ENCODE results near the gene LZTS2. TPM values are rescaled to one million over a fixed set of nuclear protein-coding genes. Genes with fewer than 3 reads are reported as not detected.
A peak's percentile ranks its signal among the peaks of the same experiment; 100 is the strongest.

The LZTS2 gene, protein sequence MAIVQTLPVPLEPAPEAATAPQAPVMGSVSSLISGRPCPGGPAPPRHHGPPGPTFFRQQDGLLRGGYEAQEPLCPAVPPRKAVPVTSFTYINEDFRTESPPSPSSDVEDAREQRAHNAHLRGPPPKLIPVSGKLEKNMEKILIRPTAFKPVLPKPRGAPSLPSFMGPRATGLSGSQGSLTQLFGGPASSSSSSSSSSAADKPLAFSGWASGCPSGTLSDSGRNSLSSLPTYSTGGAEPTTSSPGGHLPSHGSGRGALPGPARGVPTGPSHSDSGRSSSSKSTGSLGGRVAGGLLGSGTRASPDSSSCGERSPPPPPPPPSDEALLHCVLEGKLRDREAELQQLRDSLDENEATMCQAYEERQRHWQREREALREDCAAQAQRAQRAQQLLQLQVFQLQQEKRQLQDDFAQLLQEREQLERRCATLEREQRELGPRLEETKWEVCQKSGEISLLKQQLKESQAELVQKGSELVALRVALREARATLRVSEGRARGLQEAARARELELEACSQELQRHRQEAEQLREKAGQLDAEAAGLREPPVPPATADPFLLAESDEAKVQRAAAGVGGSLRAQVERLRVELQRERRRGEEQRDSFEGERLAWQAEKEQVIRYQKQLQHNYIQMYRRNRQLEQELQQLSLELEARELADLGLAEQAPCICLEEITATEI
- total RNA-seq = 10 to 100 TPM; 16.0 to 23.4 TPM
- 28.0 to 34.8 reads per million in 2 donors for total RNA-seq

DNA sequence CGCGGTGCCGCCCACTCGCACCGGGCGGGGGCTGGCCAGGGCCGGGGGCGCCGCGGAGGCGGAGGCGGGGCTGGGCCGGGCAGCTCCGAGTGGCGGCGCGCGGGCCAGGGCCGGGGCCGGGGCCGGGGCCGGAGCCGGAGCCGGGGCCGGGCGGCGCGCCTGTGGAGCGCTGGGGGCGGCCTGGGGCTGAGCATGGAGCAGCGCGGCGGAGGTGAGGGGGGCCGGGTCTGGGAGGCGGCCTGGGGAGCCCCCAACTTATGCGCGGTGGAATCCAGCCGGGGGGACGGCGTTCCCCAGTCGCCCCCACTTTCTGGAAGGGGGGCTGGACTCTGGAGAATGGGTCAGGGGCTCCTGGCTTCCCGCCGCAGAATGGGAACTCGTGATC, at the start of gene LZTS2:
Gene LZTS2 (plus strand): TSS at position 67 of the 385 bp plus-strand sequence. CDS start 2,731 bp downstream, outside the sequence.
- ATAC-seq (no peak), DNase-seq (no peak)
- Mint-ChIP-seq H3K4me3 (peak within 1 kb of the TSS; percentile 99), H3K4me1 (peaks cover 26% of the 10 kb centered on the region), H3K27ac (peak within 1 kb of the TSS; percentile 95), H3K27me3 (no peaks in the 10 kb centered on the region), H3K36me3 (ENCODE audit: low read depth) (peaks cover 7% of the 10 kb centered on the region)
- no peaks in the 10 kb centered on the region for H3K9me3 ChIP-seq (ENCODE audit: control insufficient read depth, low read length, poor library complexity, severe bottlenecking)

DNA sequence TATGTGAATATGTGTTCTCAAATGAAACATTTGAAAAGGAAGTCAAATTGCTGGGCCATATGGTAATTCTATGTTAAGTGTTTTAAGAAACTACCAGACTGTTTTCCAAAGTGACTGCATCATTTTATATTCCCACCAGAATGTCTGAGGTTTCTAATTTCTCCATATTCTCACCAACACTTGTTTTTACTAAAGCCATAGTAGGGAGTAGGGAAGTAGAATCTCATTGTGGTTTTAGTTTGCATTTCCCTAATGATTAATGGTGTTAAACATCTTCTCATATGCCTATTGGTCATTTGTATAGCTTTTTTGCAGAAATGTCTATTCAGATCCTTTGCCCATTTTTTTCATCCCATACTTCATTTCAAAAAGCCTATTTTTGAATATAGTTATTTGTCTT, 39.4 kb upstream of the LZTS2 start:
- DNase-seq = no peak
- Mint-ChIP-seq H3K4me3 (no peak overlapping the region), H3K27me3 (no peaks in the 10 kb centered on the region), H3K27ac (no peak overlapping the region), H3K4me1 (no peaks in the 10 kb centered on the region), H3K36me3 (ENCODE audit: low read depth) (peaks cover 9% of the 10 kb centered on the region)
- ATAC-seq = no peak
- no peaks in the 10 kb centered on the region for H3K9me3 ChIP-seq (ENCODE audit: control insufficient read depth, low read length, poor library complexity, severe bottlenecking)

DNA sequence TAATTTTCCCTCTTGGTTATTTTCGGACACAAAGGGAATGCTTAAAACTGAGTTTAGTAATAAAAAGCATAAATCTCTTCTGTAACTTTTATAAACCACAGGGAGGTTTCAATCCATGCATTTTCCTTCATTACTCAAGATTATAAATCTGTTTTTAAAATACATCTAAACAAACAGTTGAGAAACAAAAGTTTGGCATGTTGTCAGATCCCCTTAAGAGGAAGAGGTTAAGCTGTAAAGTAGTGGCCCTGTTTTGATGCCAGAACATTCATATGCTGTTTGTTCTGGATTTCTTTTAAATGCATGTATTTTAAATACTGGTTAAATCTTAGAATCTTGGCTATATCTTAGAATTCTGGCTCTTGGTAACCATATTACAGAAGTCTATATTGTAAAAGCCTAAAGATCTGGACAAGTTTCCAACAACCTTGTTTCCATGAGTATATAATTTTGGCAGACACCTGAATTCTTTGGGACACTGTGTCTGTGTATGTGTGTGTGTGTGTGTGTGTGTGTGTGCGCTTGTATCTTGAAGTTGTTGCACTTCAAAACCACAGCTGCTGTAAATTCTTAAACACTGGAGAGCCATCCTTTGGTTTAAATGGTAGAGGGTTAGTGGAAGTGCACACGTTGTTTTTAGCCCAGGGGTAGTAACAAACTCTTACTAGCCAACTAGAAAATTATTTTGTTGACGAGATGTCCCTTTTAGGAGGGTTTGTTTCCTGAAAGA, 37.1 kb upstream of the LZTS2 start:
- Mint-ChIP-seq H3K4me1 (no peaks in the 10 kb centered on the region), H3K27ac (no peak overlapping the region), H3K36me3 (ENCODE audit: low read depth) (peaks cover 9% of the 10 kb centered on the region), H3K4me3 (no peak overlapping the region), H3K27me3 (no peaks in the 10 kb centered on the region)
- DNase-seq (no peak), ATAC-seq (no peak)
- no peaks in the 10 kb centered on the region for H3K9me3 ChIP-seq (ENCODE audit: control insufficient read depth, low read length, poor library complexity, severe bottlenecking)

DNA sequence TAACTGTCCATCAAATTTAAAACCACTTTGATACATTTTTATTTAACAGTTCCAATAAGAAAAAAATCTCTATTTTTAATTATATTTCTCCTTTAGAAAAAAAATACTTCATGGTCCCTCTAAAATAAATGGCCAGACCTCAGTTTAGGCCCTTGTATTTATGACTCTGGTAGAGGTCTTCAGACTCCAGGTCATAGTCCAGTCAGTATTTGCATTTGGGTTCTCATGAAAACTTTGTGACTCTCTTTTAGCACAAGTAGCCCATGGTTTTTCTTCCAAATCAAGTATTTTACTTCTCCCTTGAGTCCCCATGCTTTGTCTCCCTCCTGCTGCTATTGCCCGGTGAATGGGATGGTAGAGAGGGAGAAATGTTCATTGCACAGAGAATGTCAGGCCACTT, 35.8 kb upstream of the LZTS2 start:
- H3K36me3 Mint-ChIP-seq (ENCODE audit: low read depth) = peaks cover 7% of the 10 kb centered on the region
- DNase-seq (no peak), ATAC-seq (no peak)
- no peaks in the 10 kb centered on the region for H3K9me3 ChIP-seq (ENCODE audit: control insufficient read depth, low read length, poor library complexity, severe bottlenecking)
- H3K4me1 Mint-ChIP-seq = peaks cover 5% of the 10 kb centered on the region
- H3K27me3 Mint-ChIP-seq = no peaks in the 10 kb centered on the region
- H3K27ac Mint-ChIP-seq = no peak overlapping the region
- H3K4me3 Mint-ChIP-seq = no peak overlapping the region

DNA sequence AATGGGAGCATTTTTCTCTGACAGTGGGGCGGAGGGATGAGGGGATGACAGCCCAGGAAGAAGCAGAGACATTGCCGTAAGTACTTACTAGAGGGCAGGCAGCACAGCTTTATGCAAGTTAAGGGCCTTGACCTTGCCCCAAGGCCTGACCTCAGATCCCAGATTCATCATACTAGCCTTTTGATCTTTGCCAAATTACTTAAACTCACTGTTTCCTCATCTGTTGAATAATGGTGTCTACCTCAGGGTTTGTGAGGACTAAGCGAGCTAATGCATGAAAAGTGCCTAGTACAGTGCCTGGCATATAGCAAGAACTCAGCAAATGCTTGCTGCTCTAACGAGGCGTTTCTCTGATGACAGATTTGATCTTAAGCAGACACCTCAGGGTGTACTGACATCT, 33.8 kb upstream of the LZTS2 start:
- no peak for ATAC-seq
- Mint-ChIP-seq H3K4me1 (peaks cover 11% of the 10 kb centered on the region), H3K27me3 (no peaks in the 10 kb centered on the region), H3K4me3 (no peak overlapping the region), H3K36me3 (ENCODE audit: low read depth) (no peaks in the 10 kb centered on the region), H3K27ac (no peak overlapping the region)
- DNase-seq = no peak
- no peaks in the 10 kb centered on the region for H3K9me3 ChIP-seq (ENCODE audit: control insufficient read depth, low read length, poor library complexity, severe bottlenecking)

DNA sequence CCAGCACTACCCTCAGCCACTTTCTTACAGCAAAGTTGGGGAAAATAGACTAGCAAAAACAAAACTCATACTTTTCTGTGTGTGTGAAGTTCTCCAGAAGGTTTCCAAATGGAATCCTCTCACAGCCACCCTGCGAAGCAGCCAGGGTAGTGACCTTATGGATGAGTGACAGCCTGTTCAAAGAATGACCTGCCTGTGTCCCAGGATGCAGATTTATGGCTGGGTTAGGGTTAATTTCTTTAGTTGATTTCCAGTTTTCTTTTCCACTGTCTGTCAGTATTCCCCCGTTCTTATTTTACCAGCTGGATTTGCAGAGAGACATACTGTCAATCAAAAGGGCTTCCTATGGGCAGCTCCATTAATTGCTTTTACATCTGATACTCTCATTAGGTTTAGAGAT, 32.7 kb upstream of the LZTS2 start:
- ATAC-seq = no peak
- DNase-seq = no peak
- Mint-ChIP-seq H3K27ac (no peak overlapping the region), H3K4me3 (no peak overlapping the region), H3K36me3 (ENCODE audit: low read depth) (no peaks in the 10 kb centered on the region), H3K27me3 (no peaks in the 10 kb centered on the region), H3K4me1 (peaks cover 14% of the 10 kb centered on the region)
- no peaks in the 10 kb centered on the region for H3K9me3 ChIP-seq (ENCODE audit: control insufficient read depth, low read length, poor library complexity, severe bottlenecking)

DNA sequence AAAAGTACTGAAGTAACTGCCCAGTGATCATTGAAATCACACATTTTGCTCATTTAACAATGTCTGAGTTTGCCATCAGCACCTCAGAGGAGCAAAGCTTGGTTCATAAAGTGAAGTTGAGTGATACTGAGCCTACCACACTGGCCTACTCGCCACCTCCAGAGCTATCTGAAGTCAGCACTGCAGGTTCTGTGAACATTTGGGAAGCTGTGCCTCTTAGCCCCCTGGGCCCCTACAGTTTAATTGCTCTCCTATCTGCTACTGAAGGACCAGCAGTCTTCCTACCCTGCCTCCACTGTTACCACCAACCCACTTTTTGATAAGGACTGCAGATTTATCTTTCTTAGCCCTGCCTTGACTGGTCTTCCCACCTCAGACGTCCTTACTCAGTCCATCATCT, 32.3 kb upstream of the LZTS2 start:
- H3K4me1 Mint-ChIP-seq = peaks cover 14% of the 10 kb centered on the region
- DNase-seq (no peak), ATAC-seq (no peak)
- no peak overlapping the region for H3K27ac Mint-ChIP-seq
- no peaks in the 10 kb centered on the region for H3K27me3 Mint-ChIP-seq
- no peaks in the 10 kb centered on the region for H3K36me3 Mint-ChIP-seq (ENCODE audit: low read depth)
- H3K9me3 ChIP-seq (ENCODE audit: control insufficient read depth, low read length, poor library complexity, severe bottlenecking) = no peaks in the 10 kb centered on the region
- no peak overlapping the region for H3K4me3 Mint-ChIP-seq

DNA sequence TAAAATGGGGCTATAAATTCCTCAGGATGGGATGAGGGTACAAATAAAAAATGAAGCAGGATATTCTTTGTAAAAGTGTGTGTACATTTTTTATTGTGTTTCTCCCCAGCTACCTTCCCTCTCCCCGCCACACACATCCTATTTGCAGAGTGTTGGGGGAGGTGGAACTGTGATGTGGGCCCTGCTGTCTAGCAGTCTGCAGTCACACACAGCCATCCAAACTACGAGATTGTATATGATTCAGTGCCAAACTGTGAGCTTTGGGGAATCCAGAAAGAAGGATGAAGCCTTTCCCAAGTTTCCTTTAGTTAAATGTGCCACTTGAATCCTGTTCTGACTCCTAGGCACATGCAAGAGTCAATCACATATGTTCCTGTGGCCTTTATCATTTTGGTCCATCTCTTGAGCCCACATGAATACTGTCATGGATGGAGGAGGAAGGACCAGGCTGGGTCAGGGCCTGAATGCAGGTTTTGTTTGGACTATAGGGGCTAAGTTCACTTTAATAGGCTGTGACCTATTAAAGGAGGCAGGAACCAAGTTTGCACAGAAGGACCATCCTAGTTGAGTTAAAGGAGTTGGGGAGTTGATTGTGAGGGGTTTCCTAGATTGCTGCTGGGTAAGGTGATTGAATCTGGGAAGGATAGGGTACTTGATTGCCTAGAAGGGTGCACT, 31.4 kb upstream of the LZTS2 start:
- no peak overlapping the region for H3K27ac Mint-ChIP-seq
- no peaks in the 10 kb centered on the region for H3K36me3 Mint-ChIP-seq (ENCODE audit: low read depth)

DNA sequence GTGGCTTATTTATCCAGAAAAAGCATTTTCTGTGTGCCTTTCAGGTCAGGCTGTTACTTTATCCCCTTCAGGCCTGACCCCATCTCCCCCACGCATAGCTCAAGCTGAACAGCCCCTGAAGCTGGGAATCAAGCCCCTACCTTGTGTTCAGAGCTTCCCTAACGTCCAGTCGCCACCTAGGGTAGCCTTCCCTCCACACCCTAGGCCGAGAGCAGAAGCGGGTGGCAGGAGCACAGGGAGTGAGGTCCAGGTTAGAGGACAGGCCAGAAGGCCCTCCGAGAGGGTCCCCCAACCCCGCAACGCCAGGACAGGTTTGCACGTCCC, 30.8 kb upstream of the LZTS2 start:
- Mint-ChIP-seq H3K27ac (no peak overlapping the region), H3K27me3 (no peaks in the 10 kb centered on the region), H3K4me3 (peak overlapping the region; percentile 80), H3K36me3 (ENCODE audit: low read depth) (no peaks in the 10 kb centered on the region), H3K4me1 (peaks cover 14% of the 10 kb centered on the region)
- DNase-seq = no peak
- H3K9me3 ChIP-seq (ENCODE audit: control insufficient read depth, low read length, poor library complexity, severe bottlenecking) = no peaks in the 10 kb centered on the region
- ATAC-seq = no peak

More for the DNA sequence above, 31.4 kb upstream of the LZTS2 start:
- Mint-ChIP-seq H3K4me1 (peaks cover 14% of the 10 kb centered on the region), H3K4me3 (peak overlapping the region; percentile 81), H3K27me3 (no peaks in the 10 kb centered on the region)
- H3K9me3 ChIP-seq (ENCODE audit: control insufficient read depth, low read length, poor library complexity, severe bottlenecking) = no peaks in the 10 kb centered on the region
- no peak for ATAC-seq
- no peak for DNase-seq

DNA sequence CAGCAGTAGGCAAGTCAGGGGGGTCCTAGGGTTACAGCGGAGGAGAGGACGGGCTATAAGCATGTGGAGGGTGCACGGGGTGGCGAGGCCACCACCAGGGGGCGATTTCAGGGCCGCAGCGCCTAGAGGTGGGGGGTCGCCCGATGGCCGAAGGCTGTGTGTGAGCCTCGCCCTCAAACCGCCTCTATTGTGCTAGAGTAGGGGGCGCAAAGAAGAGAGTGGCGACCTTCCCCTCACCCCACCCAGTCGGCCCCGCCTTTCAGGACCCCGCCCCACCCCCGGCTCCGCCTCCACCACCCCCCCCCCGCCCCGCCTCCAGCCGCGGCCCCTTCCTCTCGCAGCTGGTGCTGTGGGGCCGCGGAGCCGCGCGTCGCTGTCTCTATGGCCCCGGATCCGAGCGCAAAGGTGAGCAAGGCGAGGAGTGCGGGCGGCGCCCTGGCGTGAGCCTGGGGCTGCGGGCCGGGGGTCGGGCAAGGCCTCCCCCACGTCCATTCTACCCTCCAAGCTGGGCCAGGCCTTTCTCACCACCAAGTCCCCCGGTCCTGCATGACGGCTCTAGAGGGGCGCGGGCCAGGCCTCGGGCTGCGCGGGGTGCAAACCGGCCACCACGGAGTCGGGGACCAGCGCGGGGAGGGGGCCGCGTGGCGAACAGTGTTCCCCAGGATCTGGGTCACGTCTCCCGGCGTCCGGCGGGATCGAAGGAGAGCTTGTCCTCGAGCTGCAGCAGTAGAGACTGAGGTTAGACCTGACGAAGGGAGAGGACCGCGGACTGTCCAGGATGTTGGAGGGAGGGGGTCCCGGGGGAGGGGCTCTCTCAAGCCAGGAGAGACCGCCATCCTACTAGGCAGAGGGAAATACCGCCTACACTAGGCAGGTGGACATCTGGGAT, 30.2 kb upstream of the LZTS2 start, which contains the start of gene SEMA4G:
Gene SEMA4G (plus strand): TSS at position 318 of the 889 bp plus-strand sequence. CDS start 3,409 bp downstream, outside the sequence.
- H3K4me1 Mint-ChIP-seq = peaks cover 14% of the 10 kb centered on the region
- DNase-seq = peak; percentile 26 to 35 (median 30)
- H3K4me3 Mint-ChIP-seq = peak within 1 kb of the TSS; percentile 81
- H3K27me3 Mint-ChIP-seq = no peaks in the 10 kb centered on the region
- peak within 1 kb of the TSS; percentile 24 for H3K27ac Mint-ChIP-seq
- peak; percentile 72 for ATAC-seq
- H3K9me3 ChIP-seq (ENCODE audit: control insufficient read depth, low read length, poor library complexity, severe bottlenecking) = no peaks in the 10 kb centered on the region
- H3K36me3 Mint-ChIP-seq (ENCODE audit: low read depth) = no peaks in the 10 kb centered on the region

DNA sequence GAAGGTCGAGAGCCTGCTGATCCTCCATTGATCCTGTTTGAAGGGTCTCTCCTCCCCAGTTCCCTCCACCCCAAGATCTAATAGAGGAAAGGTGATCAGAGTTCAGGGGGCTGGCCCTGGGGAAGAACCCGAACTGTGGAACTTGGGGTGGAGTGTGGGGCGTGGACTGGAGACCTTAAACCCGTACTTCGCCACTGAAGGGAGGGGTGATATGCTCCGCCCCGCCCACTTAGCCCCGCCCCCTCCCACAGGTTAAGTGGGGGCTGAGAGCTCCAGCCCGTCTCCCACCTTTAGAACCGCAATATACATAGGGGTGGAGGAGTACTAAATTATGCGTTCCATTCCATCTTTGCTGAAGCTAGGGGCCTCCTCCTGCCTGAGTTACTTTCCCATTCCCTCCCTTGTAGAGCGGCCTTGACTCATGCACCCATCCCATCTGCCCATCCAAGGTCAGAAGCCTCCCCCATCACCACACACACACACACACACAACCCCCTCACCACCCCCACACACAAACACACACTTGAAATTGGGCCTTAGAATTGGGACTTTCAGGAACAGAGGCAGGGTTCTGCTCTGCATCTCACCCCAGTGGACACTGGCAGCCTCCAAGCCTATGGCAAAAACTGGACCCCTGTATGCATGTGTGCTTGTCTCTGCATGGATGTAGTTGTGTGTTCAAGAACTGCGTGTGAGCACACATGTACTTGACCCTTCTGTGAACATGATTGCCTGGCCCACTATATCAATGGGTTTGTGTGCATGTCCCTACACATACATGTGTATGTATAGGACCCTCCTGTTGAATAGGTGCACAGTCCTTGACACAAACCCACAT, 29.3 kb upstream of the LZTS2 start:
- H3K4me1 Mint-ChIP-seq = peaks cover 14% of the 10 kb centered on the region
- ATAC-seq = peak; percentile 76
- H3K4me3 Mint-ChIP-seq = peak overlapping the region; percentile 80
- peak in 2 of 3 donors; percentile 29 to 33 for DNase-seq
- H3K9me3 ChIP-seq (ENCODE audit: control insufficient read depth, low read length, poor library complexity, severe bottlenecking) = no peaks in the 10 kb centered on the region
- no peaks in the 10 kb centered on the region for H3K36me3 Mint-ChIP-seq (ENCODE audit: low read depth)
- peak overlapping the region; percentile 24 for H3K27ac Mint-ChIP-seq
- no peaks in the 10 kb centered on the region for H3K27me3 Mint-ChIP-seq

All from T-helper 17 cell (primary cell).